BE2C (cell line): ENCODE measurements around the gene ST6GALNAC3.

ENCODE experiments used
- DNase-seq: peaks from one replicate; pipeline ENCODE4 v3.0.0-alpha.2; 2020
- H3K27me3 ChIP-seq: fragments of 250-450 bp; sonication (Bioruptor Pico); 2 replicates; pipeline ENCODE4 v1.5.1; 2020; ENCODE audit warnings: mild to moderate bottlenecking
- H3K36me3 ChIP-seq: fragments of 250-450 bp; sonication (Bioruptor Pico); 2 replicates; pipeline ENCODE4 v1.5.1; 2020; ENCODE audit warnings: mild to moderate bottlenecking
- H3K4me1 ChIP-seq: fragments of 250-450 bp; sonication (Bioruptor Pico); 2 replicates; pipeline ENCODE4 v1.5.1; 2020
- H3K4me3 ChIP-seq: 2 replicates; pipeline ENCODE4 v1.5.1; 2011; ENCODE audit warnings: low read depth, low read length
- H3K9me3 ChIP-seq: fragments of 250-450 bp; sonication (Bioruptor Pico); 2 replicates; pipeline ENCODE4 v1.5.1; 2020
- CTCF ChIP-seq: IDR thresholded peaks from 2 replicates; pipeline ENCODE4 v1.5.1; 2012; ENCODE audit warnings: mild to moderate bottlenecking, low read depth, low read length

ST6GALNAC3 gene

GRCh38 chr1:76444773-76445172, 370.2 kb downstream of the ST6GALNAC3 start:
- TF ChIP-seq CTCF = no peak
- Histone ChIP-seq H3K4me3 (no peak overlapping the region), H3K4me1 (no peaks in the 10 kb centered on the region), H3K9me3 (no peaks in the 10 kb centered on the region), H3K36me3 (no peaks in the 10 kb centered on the region), H3K27me3 (no peaks in the 10 kb centered on the region)
- DNase-seq = no peak

- no peaks in the 10 kb centered on the region for H3K4me1 ChIP-seq
- no peak for DNase-seq
- H3K27me3 ChIP-seq = no peaks in the 10 kb centered on the region
- TF ChIP-seq CTCF = no peak
- no peaks in the 10 kb centered on the region for H3K36me3 ChIP-seq
- H3K9me3 ChIP-seq = no peaks in the 10 kb centered on the region
- no peak overlapping the region for H3K4me3 ChIP-seq
These were observed 375.7 kb downstream of the ST6GALNAC3 start for GRCh38 chr1:76450229-76450628.

- Histone ChIP-seq H3K4me1 (no peaks in the 10 kb centered on the region), H3K4me3 (no peak overlapping the region), H3K36me3 (no peaks in the 10 kb centered on the region), H3K27me3 (no peaks in the 10 kb centered on the region), H3K9me3 (no peaks in the 10 kb centered on the region)
- TF ChIP-seq CTCF = no peak
- no peak for DNase-seq
These were observed 388.7 kb downstream of the ST6GALNAC3 start for GRCh38 chr1:76463278-76463677.

GRCh38 chr1:76463849-76464248, 389.3 kb downstream of the ST6GALNAC3 start:
- DNase-seq = no peak
- no peak overlapping the region for H3K4me3 ChIP-seq
- no peaks in the 10 kb centered on the region for H3K4me1 ChIP-seq
- no peaks in the 10 kb centered on the region for H3K27me3 ChIP-seq
- TF ChIP-seq CTCF = no peak
- H3K9me3 ChIP-seq = no peaks in the 10 kb centered on the region
- H3K36me3 ChIP-seq = no peaks in the 10 kb centered on the region

GRCh38 chr1:76465030-76465429, 390.5 kb downstream of the ST6GALNAC3 start:
- TF ChIP-seq CTCF = no peak
- H3K36me3 ChIP-seq = no peaks in the 10 kb centered on the region
- no peaks in the 10 kb centered on the region for H3K27me3 ChIP-seq
- H3K4me1 ChIP-seq = no peaks in the 10 kb centered on the region
- no peaks in the 10 kb centered on the region for H3K9me3 ChIP-seq
- no peak for DNase-seq
- H3K4me3 ChIP-seq = no peak overlapping the region

GRCh38 chr1:76470166-76470565, 395.6 kb downstream of the ST6GALNAC3 start:
- Histone ChIP-seq H3K27me3 (no peaks in the 10 kb centered on the region), H3K4me1 (no peaks in the 10 kb centered on the region), H3K9me3 (no peaks in the 10 kb centered on the region), H3K4me3 (no peak overlapping the region), H3K36me3 (no peaks in the 10 kb centered on the region)
- DNase-seq = no peak
- TF ChIP-seq CTCF = no peak
